HG03196 (cell line): ENCODE results near the gene TMEM116.
"Not testable (repeated sequence)": the region's sequence is repeated elsewhere in the genome, so short reads cannot be mapped to it uniquely, and the experiment has no call there.

Source experiments
- ATAC-seq: cut with Tn5 transposase; IDR thresholded peaks from one replicate; pipeline ENCODE4 v1.9.1; 2021; ENCODE audit not compliant: unreplicated experiment

The TMEM116 gene

DNA sequence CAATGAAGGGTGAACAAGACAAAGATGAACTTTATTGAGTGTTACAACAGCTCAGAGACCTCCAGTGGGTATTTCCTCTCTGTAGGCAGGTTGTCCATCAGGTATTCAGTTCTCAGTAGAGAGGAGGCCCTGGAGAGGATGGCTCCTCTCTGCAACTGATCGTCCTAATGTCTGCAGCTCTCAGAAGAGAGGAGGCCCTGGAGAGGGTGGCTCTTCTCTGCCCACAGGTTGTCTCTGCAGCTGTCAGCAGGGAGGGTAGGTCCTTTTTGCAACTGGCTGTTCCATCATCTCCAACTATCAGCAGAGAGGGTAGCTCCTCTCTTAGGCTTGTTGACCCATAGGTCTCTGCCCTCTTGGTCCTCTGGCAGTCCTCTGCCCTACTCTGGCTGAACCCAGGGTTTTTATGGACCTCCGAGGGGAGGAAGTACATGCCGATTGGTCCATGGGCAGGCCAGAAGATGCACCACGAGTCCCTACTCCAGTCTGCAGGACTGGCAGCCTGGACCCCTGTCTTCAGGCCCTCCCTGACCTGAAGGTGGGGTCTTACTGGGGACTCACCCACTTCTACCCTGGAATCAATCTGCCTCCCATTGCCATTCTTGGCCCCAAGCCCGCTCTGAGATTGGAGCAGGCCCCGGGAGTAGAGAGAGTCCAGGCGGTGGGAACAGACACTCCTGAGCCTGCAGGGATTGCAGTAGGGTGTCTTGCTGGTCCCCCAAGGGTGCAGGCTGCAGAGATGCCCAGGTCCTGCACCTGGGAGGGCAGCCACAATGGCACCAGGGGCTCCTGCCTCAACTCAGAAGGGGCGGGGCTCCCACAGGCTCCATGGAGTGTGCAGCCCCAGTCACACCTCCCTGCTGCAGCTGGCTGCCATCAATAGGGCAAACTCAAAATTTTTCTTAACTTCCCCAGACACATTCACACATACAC, 2.3 kb downstream of the TMEM116 start:
- no peak for ATAC-seq

DNA sequence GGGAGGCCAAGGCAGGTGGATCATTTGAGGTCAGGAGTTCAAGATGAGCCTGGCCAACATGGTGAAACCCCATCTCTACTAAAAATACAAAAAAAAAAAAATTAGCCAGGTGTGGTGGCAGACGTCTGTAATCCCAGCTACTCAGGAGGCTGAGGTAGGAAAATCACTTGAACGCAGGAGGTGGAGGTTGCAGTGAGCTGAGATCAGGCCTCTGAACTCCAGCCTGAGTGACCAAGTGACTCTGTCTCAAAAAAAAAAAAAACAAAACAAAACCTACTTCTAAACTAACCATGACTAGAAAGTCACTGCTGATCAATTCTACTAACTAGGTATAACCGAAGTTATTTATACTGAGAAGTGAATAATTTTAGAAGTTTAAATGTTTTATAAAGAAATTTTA, 3.4 kb downstream of the TMEM116 start:
- not testable (repeated sequence) for ATAC-seq

GRCh38 chr12:112008918-112009317, 4.0 kb downstream of the TMEM116 start:
- ATAC-seq = no peak

- ATAC-seq = no peak
These were observed 5.0 kb downstream of the TMEM116 start for GRCh38 chr12:112007945-112008344.

DNA sequence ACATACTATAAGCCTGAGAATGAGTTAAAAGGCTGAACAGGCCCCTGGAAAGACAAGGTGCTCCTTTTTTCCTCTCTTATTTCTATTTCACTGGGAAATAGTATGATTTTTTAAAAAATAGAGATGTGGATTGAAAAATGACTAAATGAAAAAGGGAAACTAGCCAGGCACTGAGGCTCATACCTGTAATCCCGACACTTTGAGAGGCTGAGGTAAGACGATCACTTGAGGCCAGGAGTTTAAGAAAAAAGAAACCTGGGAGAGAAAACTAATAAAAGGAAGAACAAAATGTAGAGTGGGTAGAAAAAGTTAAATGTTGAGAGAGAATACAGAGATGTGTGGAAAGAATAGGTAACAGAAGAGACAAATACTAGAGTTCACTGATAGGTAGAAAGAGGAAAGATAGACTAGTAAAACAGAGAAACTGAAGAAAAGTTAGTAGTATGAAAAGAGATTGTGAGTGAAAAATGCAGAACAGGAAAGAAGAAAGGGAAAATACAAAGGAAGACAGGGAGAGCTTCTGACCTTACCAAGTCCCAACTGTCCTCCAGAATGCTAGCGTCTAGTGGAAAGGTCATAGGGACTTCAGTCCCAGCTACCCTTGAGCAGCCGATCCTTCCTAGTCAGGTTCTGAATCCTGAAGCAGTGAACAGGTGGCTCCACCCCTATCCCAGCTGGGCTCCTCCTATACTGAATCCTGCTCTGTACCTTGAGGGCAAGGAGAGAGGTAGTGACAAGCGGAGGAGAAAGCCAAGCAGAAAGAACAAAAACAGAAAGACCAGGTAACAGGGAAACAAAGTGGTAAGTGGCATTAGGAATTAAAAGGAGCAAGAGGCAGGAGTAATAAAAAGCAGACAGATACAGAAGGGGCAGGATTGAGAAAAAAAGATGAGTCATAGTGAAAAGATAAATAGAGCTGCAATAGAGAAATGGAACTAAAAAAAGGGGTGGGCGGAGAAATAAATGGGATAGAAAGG, 7.3 kb downstream of the TMEM116 start:
- ATAC-seq = no peak

DNA sequence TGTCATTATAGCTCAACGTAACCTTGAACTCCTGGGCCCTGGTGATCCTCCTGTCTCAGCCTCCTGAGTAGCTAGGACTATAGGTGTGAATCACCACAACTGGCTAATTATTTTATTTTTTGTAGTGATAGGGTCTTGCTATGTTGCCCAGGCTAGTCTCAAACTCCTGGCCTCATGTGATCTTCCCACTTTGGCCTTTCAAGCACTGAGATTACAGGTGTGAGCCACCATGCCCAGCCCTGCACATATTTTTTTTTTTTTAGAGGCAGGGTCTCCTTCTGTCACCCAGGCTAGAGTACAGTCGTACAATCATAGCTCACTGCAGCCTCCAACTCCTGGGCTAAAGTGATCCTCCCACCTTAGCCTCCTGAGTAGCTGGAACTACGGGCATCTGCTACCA, 8.9 kb downstream of the TMEM116 start:
- ATAC-seq = no peak

DNA sequence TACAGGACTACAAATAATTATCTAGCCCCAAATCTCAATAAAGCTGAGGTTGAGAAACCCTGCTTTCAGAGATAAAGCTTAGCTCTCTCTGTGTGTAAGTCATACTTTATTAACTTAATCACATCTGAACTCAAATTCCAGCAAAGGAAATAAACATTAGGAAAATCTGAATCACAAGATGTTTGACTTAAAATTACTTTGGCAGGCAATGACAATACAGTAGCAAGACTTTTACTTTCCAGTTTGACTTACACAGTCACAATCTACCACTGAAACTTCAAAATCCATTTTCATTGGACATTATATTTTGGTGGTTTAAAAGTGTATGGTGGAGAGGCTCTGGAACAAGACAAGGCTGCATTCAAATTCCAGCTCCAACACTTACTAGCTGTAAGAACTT, 11.4 kb downstream of the TMEM116 start:
- no peak for ATAC-seq

GRCh38 chr12:112000820-112001219, 12.1 kb downstream of the TMEM116 start:
- ATAC-seq = no peak

DNA sequence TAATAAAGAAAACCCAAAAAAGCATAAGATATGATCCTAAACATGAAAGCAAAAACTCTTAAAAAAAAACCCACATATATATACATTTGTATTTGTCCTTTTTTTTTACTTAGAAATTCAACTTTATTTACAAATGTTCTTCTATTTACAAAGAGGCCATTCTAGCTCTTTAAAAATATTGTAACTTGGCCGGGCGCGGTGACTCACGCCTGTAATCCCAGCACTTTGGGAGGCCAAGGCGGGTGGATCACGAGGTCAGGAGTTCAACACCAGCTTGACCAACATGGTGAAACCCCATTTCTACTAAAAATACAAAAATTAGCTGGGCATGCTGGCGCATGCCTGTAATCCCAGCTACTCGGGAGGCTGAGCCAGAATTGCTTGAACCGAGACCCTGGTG, 13.8 kb downstream of the TMEM116 start:
- not testable (repeated sequence) for ATAC-seq

GRCh38 chr12:111998015-111998414, 14.9 kb downstream of the TMEM116 start:
- ATAC-seq = no peak

DNA sequence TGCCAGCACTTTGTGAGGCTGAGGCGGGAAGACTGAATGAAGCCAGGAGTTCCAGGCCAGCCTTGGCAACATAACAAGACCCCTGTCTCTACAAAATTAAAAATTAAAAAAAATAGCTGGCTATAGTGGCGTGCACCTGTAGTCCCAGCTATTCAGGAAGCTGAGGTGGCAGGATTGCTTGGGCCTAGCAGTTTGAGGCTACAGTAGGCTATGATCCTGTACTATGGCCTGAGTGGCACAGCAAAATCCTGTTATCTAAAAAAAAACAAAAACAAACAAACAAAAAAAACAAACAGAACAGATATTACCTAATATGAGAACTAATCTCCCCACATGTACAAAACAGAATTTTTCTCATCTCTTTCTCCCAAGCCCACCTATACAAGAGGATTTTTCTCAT, 15.7 kb downstream of the TMEM116 start:
- ATAC-seq = no peak

GRCh38 chr12:111995782-111996480, 17.0 kb downstream of the TMEM116 start:
- no peak for ATAC-seq

DNA sequence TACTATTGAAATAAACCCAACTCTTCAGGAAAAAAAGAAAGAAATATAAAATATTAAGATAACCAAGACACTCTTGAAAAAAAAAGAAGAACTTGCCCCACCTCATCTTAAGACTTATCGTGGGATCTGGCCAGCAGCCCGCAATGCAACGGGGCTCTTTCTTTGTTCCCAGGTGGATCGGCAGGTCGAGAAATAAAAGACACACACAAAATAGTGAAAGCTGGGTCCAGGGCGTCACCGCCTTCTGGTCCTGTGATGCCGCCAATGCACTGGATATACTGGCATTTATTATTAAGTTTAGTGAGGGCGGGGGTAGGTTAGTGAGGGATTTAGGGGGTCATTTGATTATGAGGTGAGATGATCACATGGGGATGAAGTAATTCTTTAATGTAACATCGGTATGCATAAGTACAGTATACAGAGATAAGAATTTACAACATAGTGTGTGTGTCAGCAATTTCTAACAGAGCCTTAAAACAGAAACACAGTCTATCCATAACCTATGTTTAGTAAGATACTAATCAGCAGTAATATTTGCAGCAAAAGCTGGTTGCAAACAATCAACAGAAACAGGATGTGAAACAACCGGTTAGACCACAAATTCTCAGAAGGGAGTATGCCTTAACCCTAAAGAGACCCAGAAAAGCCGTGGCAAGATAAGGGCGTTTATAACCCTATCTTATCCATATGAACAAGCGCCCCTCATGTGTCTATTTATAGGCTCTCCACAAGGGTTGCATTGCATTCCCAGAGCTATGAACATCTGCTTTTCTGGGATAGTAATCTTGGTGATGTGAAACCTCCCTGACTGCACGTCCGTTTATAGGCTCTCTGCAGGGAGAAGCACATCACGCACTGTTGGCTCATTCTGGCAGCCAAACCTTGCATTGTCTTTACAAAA, 18.5 kb downstream of the TMEM116 start:
- ATAC-seq = not testable (repeated sequence)

GRCh38 chr12:111993292-111994150, 19.4 kb downstream of the TMEM116 start:
- no peak for ATAC-seq

DNA sequence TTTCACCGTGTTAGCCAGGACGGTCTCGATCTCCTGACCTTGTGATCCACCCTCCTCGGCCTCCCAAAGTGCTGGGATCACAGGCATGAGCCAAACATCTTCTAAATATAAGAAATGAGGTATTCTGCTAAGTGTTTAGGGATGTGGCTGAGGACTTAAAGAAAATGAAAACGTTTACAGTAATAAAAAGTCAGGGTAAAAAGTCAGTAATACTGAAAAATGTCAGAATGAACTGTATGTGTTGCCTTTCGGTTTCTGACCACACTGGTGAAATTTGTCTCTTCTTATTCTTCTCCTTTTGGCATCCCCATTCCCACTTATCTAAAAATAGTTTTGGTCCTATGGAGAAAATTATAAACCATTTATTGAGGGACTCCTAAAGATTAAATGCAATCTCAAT, 20.5 kb downstream of the TMEM116 start:
- no peak for ATAC-seq

DNA sequence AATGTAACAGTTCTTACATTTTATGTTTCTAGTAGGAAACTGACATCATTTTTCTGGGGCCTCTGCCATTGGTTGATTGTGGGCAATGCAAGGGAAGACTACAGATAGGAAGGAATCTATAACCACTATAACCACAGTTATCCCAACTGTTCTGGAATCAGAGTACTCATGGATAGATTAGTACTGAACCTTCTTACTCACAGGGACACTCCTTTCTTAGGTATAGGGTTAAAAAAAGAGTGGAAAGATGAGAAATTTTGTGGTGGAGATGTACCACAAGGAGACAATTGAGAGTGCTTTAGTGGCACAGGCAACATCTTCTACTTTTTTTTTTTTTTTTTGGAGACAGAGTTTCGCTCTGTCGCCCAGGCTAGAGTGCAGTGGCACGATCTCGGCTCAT, 21.0 kb downstream of the TMEM116 start:
- ATAC-seq = no peak

DNA sequence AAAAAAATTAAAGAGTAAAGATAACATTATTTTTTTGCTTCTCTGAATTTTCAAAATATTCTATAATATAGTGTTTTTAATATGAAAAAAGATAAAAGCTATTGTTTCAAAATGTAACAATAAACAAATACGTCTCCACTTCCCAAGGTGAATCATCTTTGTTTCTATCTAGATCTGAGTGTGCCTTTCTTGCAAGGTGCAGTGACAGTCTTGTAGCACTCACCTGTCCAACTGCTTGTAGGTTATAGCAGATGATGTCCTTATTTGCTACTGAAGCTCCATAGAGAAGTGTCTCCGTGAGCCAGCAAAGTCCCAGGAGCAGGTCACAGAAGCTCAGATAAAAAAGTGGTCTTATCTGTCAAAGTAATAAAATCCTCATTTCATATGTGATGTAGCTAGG, 21.4 kb downstream of the TMEM116 start:
- no peak for ATAC-seq

GRCh38 chr12:111984820-111985219, 28.1 kb downstream of the TMEM116 start:
- no peak for ATAC-seq

DNA sequence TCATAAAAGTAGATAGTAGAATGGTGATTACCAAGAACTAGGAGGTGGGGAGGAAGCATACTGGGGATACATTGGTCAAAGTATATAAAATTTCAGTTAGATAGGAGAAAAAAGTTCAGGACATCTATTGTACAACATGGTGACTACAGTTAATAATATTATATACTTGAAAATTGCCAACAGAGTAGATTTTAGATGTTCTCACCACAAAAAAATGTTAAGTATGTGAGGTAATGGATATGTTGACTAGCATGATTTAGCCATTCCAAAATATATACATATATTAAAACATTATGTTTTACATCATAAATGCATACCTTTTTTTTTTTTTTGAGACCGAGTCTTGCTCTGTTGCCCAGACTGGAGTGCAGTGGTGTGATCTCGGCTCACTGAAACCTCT, 31.0 kb downstream of the TMEM116 start:
- no peak for ATAC-seq
